Esophagus muscularis mucosa (tissue), 4 donors: Measurements from ENCODE around the gene RNF25. TPM values are rescaled to one million over a fixed set of nuclear protein-coding genes. Genes with fewer than 3 reads are reported as not detected.

Source experiments
- DNase-seq: peaks from one replicate; pipeline ENCODE4 v3.0.0-alpha.2; 2017; ENCODE audit errors: extremely low spot score
- H3K27ac ChIP-seq, 4 donors: fragments of 200-600 bp; sonication (generic); replicated peaks in 1 of 4; 1 replicate in 3 of 4; 2 replicates in 1 of 4; pipeline ENCODE4 v1.5.1; 2016 to 2019; ENCODE audit warnings: mild to moderate bottlenecking in 1 of 4
- H3K27me3 ChIP-seq, 4 donors: fragments of 200-600 bp; sonication (generic); one replicate each; pipeline versions ENCODE4 v1.5.1 to v1.6.0; 2016 to 2019
- H3K36me3 ChIP-seq, 4 donors: fragments of 200-600 bp; sonication (generic); one replicate each; pipeline ENCODE4 v1.5.1; 2016 to 2019
- H3K4me1 ChIP-seq, 4 donors: fragments of 200-600 bp; sonication (generic); one replicate each; pipeline ENCODE4 v1.5.1; 2016 to 2019
- H3K4me3 ChIP-seq, 4 donors: fragments of 200-600 bp; sonication (generic); 1 replicate in 2 of 4; 2 replicates in 2 of 4; pipeline ENCODE4 v1.5.1; 2016 to 2019; ENCODE audit warnings: mild to moderate bottlenecking in 4 of 4, moderate library complexity in 1 of 4
- H3K9me3 ChIP-seq, 4 donors: fragments of 200-600 bp; sonication (generic); 1 replicate in 3 of 4; 2 replicates in 1 of 4; pipeline ENCODE4 v1.5.1; 2016 to 2019
- EP300 ChIP-seq: sonication (generic); formaldehyde crosslinking; IDR thresholded peaks from one replicate; pipeline ENCODE4 v1.6.1; 2017; ENCODE audit warnings: antibody characterized with exemption
- POLR2A ChIP-seq: fragments of 450-650 bp; IDR thresholded peaks from one replicate; pipeline ENCODE4 v1.6.1; 2017; ENCODE audit warnings: antibody characterized with exemption, moderate library complexity, mild to moderate bottlenecking, low read depth
- POLR2AphosphoS5 ChIP-seq, 2 donors: sonication (generic); formaldehyde crosslinking; IDR thresholded peaks; one replicate each; pipeline ENCODE4 v1.6.1; 2017; ENCODE audit warnings: antibody characterized with exemption in 2 of 2
- WGBS: methylation state at CpG from one replicate; pipeline ENCODE4 v1.1.5; 2018; 5-methylcytosine and 5-hydroxymethylcytosine counted together
- intact Hi-C: fragments of 100-400 bp; cut with DNase I; formaldehyde crosslinking; loops from one replicate; pipeline ENCODE4 v1.15.1; 2023
- total RNA-seq, 4 donors: library from RNA; depleted of rRNA; stranded (reverse); fragments of >200 nt; gene quantifications; one replicate each; pipeline versions ENCODE4 v1.1.0 to v1.2.1, GENCODE V29; 2016
- TF ChIP-seq, protein P1 (sequence below), 3 experiments: fragments of 200-600 bp in 2 of 3; fragments of 450-650 bp in 1 of 3; sonication (generic) in 2 of 3; IDR thresholded peaks; one replicate each; pipeline ENCODE4 v1.5.1; 2017 to 2019; ENCODE audit warnings: antibody characterized with exemption in 3 of 3, mild to moderate bottlenecking in 2 of 3, moderate library complexity in 1 of 3

The RNF25 gene
- total RNA-seq, 4 donors from 2014 or later, result 16.6 to 27.5 (median 21.1) TPM

DNA sequence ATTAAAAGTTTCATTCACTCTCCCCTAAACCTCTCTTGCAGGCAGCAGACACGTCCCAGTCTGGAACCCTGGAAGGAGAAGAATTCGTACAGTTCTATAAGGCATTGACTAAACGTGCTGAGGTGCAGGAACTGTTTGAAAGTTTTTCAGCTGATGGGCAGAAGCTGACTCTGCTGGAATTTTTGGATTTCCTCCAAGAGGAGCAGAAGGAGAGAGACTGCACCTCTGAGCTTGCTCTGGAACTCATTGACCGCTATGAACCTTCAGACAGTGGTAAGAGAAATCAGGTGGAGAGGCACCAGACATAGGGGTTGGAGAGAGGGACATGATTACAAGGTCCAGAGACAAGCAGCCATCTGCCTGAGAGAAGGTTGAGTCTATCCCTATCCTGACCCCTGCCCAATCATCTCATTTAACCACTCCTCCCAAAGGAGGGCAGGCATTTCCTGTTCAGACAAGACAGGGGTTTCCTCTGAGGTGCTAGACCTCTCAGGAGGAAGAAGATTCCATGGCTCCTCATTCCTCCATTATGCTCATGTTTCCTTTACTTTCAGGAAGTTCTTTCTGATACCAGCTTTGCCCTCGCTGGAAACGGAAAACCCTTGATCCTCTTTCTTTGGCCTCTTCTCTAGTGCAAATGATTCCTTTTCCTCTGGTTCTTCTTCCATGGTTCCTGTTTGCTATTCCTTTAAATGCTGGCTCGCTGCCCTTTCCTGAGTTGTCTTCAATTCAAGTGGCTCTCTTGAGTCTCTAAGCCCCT lies 49.0 kb downstream of the RNF25 start:
- intact Hi-C loops, result no loop called here
- WGBS, result 53% methylated on average over 7 of the region's 7 CpGs
- H3K27me3 ChIP-seq, result no peaks in the 10 kb centered on the region
- H3K4me1 ChIP-seq, result peaks cover 0 to 14% (median 12%) of the 10 kb centered on the region in 4 donors
- H3K4me3 ChIP-seq, result no peak overlapping the region
- peaks cover 0 to 34% (median 2%) of the 10 kb centered on the region in 4 donors for H3K36me3 ChIP-seq
- no peak for DNase-seq
- no peaks in the 10 kb centered on the region for H3K9me3 ChIP-seq
- TF ChIP-seq POLR2A (no peak), POLR2AphosphoS5 (IDR thresholded peaks at IDR 0.05) (no peak), EP300 (no peak)
- TF ChIP-seq, protein P1, sequence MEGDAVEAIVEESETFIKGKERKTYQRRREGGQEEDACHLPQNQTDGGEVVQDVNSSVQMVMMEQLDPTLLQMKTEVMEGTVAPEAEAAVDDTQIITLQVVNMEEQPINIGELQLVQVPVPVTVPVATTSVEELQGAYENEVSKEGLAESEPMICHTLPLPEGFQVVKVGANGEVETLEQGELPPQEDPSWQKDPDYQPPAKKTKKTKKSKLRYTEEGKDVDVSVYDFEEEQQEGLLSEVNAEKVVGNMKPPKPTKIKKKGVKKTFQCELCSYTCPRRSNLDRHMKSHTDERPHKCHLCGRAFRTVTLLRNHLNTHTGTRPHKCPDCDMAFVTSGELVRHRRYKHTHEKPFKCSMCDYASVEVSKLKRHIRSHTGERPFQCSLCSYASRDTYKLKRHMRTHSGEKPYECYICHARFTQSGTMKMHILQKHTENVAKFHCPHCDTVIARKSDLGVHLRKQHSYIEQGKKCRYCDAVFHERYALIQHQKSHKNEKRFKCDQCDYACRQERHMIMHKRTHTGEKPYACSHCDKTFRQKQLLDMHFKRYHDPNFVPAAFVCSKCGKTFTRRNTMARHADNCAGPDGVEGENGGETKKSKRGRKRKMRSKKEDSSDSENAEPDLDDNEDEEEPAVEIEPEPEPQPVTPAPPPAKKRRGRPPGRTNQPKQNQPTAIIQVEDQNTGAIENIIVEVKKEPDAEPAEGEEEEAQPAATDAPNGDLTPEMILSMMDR (IDR thresholded peaks at IDR 0.05), result no peak
- peak overlapping the region in 1 of 4 donors; percentile 36 for H3K27ac ChIP-seq

DNA sequence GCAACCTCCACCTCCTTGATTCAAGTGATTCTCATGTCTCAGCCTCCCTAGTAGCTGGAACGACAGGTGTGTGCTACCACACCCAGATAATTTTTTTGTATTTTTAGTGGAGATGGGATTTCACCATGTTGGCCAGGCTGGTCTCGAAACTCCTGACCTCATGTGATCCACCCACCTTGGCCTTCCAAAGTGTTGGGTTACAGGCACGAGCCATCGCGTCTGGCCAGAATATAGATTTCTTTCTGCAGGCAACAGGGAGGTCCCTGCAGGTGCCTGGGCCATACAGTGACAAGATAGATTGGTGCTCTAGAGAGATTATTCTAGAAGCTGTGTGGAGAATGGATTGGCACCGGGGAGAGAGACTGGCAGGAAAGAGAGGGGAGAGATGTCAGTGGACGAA lies 50.8 kb downstream of the RNF25 start:
- no peak overlapping the region for H3K27ac ChIP-seq
- 75% methylated on average over 7 of the region's 7 CpGs for WGBS

DNA sequence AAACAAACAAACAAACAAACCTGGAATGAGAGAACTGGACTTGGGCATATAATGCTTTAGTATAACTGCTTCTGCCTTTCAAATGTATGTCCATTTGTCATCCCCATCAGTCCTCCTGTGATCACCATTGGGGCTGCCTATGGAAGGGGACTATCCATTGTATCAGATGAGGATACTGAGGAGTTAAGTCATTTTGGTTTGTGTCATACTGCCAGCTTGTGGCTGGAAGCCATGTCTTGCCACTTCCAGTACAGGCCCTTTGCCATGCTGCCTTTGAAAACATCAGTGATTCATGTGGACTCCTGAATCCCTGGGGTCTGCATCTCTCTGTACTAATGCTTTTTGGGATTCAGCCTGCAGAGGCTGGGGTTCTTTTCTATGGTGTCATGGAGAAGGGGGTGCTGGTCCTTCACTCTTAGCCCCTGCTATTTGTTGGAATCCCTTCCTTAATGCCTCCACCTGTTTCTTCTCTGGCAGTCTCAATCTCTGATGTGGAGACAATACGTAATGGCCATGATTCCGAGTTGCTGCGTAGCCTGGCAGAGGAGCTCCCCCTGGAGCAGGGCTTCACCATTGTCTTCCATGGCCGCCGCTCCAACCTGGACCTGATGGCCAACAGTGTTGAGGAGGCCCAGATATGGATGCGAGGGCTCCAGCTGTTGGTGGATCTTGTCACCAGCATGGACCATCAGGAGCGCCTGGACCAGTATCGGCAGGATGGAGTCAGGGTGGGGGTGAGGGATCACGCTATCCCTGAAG lies 53.5 kb downstream of the RNF25 start:
- WGBS, result 87% methylated on average over 9 of the region's 9 CpGs
- intact Hi-C loops, result no loop called here

More for the DNA sequence above, 50.8 kb downstream of the RNF25 start:
- no peak for DNase-seq
- no peak overlapping the region for H3K4me3 ChIP-seq
- no peaks in the 10 kb centered on the region for H3K9me3 ChIP-seq
- TF ChIP-seq POLR2A (no peak), EP300 (no peak), POLR2AphosphoS5 (IDR thresholded peaks at IDR 0.05) (no peak)
- TF ChIP-seq, protein P1 (IDR thresholded peaks at IDR 0.05), result no peak
- intact Hi-C loops, result no loop called here
- H3K4me1 ChIP-seq, result peaks cover 0 to 20% (median 17%) of the 10 kb centered on the region in 4 donors
- H3K36me3 ChIP-seq, result peaks cover 0 to 23% (median 2%) of the 10 kb centered on the region in 4 donors
- no peaks in the 10 kb centered on the region for H3K27me3 ChIP-seq

DNA sequence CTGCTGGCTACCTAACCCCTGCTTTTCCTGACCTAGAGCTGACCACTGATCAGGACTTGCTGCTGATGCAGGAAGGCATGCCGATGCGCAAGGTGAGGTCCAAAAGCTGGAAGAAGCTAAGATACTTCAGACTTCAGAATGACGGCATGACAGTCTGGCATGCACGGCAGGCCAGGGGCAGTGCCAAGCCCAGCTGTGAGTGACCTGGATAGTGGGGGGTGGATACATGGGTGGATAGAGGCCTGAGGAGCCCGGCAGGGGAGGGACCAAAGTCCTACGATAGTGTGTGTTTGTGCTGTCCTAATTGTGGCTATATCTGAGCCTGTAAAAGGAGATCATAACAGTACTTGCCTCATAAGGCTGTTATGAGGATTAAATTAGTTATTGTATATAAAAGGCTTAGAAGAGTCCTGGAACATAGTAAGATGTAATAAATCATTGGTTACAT lies 55.9 kb downstream of the RNF25 start:
- H3K36me3 ChIP-seq, result peaks cover 0 to 9% (median 2%) of the 10 kb centered on the region in 4 donors
- H3K27ac ChIP-seq, result peak overlapping the region; percentile 73 to 85 (median 80)
- no peak overlapping the region for H3K4me3 ChIP-seq
- WGBS, result 56% methylated on average over 6 of the region's 6 CpGs
- DNase-seq, result no peak
- no peaks in the 10 kb centered on the region for H3K27me3 ChIP-seq
- intact Hi-C loops, result no loop called here
- peaks cover 0 to 18% (median 16%) of the 10 kb centered on the region in 4 donors for H3K4me1 ChIP-seq
- no peaks in the 10 kb centered on the region for H3K9me3 ChIP-seq
- TF ChIP-seq POLR2AphosphoS5 (IDR thresholded peaks at IDR 0.05) (peak; percentile 61), EP300 (no peak)

More for the DNA sequence above, 53.5 kb downstream of the RNF25 start:
- no peaks in the 10 kb centered on the region for H3K9me3 ChIP-seq
- H3K4me1 ChIP-seq, result peaks cover 0 to 32% (median 28%) of the 10 kb centered on the region in 4 donors
- TF ChIP-seq POLR2A (no peak), EP300 (no peak), POLR2AphosphoS5 (IDR thresholded peaks at IDR 0.05) (no peak)
- TF ChIP-seq, protein P1 (IDR thresholded peaks at IDR 0.05), result no peak
- no peaks in the 10 kb centered on the region for H3K27me3 ChIP-seq
- no peak for DNase-seq
- H3K4me3 ChIP-seq, result no peak overlapping the region
- peaks cover 0 to 21% (median 2%) of the 10 kb centered on the region in 4 donors for H3K36me3 ChIP-seq
- H3K27ac ChIP-seq, result no peak overlapping the region

Other genes starting within 250 kb of the RNF25 start
- gene USP37, start 103.7 kb downstream of the RNF25 start, total RNA-seq, result 10 to 100 TPM in 1 of 4 donors, 1 to 10 TPM in 3; 6.7 to 15.0 (median 8.5) TPM
- 10 to 100 TPM; 23.0 to 33.8 (median 28.8) TPM for gene CNOT9, start 103.2 kb downstream of the RNF25 start, total RNA-seq
- 1 to 10 TPM; 2.6 to 5.8 (median 4.8) TPM for gene PLCD4, start 64.1 kb downstream of the RNF25 start, total RNA-seq
- gene ZNF142, start 12.4 kb downstream of the RNF25 start, total RNA-seq, result 10 to 100 TPM; 17.4 to 33.6 (median 26.3) TPM
- 10 to 100 TPM; 21.3 to 27.3 (median 25.6) TPM for gene BCS1L, start 12.3 kb downstream of the RNF25 start, total RNA-seq
- 10 to 100 TPM; 12.1 to 19.1 (median 14.8) TPM for gene STK36, start 84 bp upstream of the RNF25 start, total RNA-seq
- gene TTLL4, start 38.8 kb upstream of the RNF25 start, total RNA-seq, result 10 to 100 TPM in 2 of 4 donors, 1 to 10 TPM in 2; 5.8 to 11.3 (median 8.3) TPM
- 10 to 100 TPM; 20.7 to 26.3 (median 23.6) TPM for gene CYP27A1, start 110.1 kb upstream of the RNF25 start, total RNA-seq
- not detected for gene PRKAG3, start 159.8 kb upstream of the RNF25 start, total RNA-seq
- gene WNT6, start 187.8 kb upstream of the RNF25 start, total RNA-seq, result 10 to 100 TPM in 2 of 4 donors, 1 to 10 TPM in 2; 2.9 to 14.3 (median 8.0) TPM
- gene WNT10A, start 208.8 kb upstream of the RNF25 start, total RNA-seq, result under 1 TPM in 1 of 4 donors, not detected in 3; 0.17 TPM